Upper lobe of left lung (tissue), 6 donors: ENCODE results near the gene REEP6. TPM values are rescaled to one million over a fixed set of nuclear protein-coding genes. Genes with fewer than 3 reads are reported as not detected.

Experiments
- ATAC-seq, 2 donors: fragments of 200-7000 bp; cut with Tn5 transposase; one replicate each; pipeline ENCODE4 v1.9.1; 2022; ENCODE audit warnings: mild to moderate bottlenecking in 2 of 2, moderate library complexity in 2 of 2; ENCODE audit not compliant: low FRiP score in 2 of 2
- DNase-seq, 2 donors: peaks; one replicate each; pipeline ENCODE4 v3.0.0-alpha.2; 2019 to 2020
- H3K27ac ChIP-seq, 4 donors: fragments of 200-600 bp; sonication (generic); one replicate each; pipeline ENCODE4 v1.5.1; 2016 to 2019
- H3K27me3 ChIP-seq, 4 donors: fragments of 200-600 bp; sonication (generic); one replicate each; pipeline ENCODE4 v1.5.1; 2017 to 2019
- H3K36me3 ChIP-seq, 4 donors: fragments of 200-600 bp; sonication (generic); one replicate each; pipeline ENCODE4 v1.5.1; 2016 to 2019
- H3K4me1 ChIP-seq, 4 donors: fragments of 200-600 bp; sonication (generic); one replicate each; pipeline ENCODE4 v1.5.1; 2018 to 2019
- H3K4me3 ChIP-seq, 4 donors: fragments of 200-600 bp; sonication (generic); one replicate each; pipeline ENCODE4 v1.5.1; 2017 to 2019; ENCODE audit warnings: mild to moderate bottlenecking in 2 of 4, moderate library complexity in 1 of 4
- H3K9me3 ChIP-seq, 4 donors: fragments of 200-600 bp; sonication (generic); one replicate each; pipeline ENCODE4 v1.5.1; 2018 to 2019
- CTCF ChIP-seq, 6 experiments: fragments of 450-650 bp in 4 of 6; fragments of 200-600 bp in 2 of 6; sonication (generic) in 2 of 6; IDR thresholded peaks; one replicate each; pipeline ENCODE4 v1.5.1; 2016 to 2019; ENCODE audit warnings: antibody characterized with exemption in 6 of 6
- EP300 ChIP-seq, 4 donors: sonication (generic); formaldehyde crosslinking; IDR thresholded peaks; one replicate each; pipeline ENCODE4 v1.5.1; 2017; ENCODE audit warnings: antibody characterized with exemption in 4 of 4, control low read depth in 2 of 4
- POLR2A ChIP-seq, 4 donors: fragments of 450-650 bp; IDR thresholded peaks; one replicate each; pipeline ENCODE4 v1.5.1; 2016 to 2017; ENCODE audit warnings: antibody characterized with exemption in 4 of 4, mild to moderate bottlenecking in 2 of 4
- POLR2AphosphoS5 ChIP-seq, 2 donors: sonication (generic); formaldehyde crosslinking; IDR thresholded peaks; one replicate each; pipeline ENCODE4 v1.5.1; 2017; ENCODE audit warnings: antibody characterized with exemption in 2 of 2
- WGBS, 2 donors: methylation state at CpG; one replicate each; pipeline ENCODE4 v1.1.5; 2017 to 2018; 5-methylcytosine and 5-hydroxymethylcytosine counted together
- total RNA-seq, 6 donors: library from RNA; depleted of rRNA in 4 of 6; stranded (reverse); fragments of >200 nt in 4 of 6; gene quantifications; one replicate each; pipeline versions ENCODE4 v1.1.0 to v1.2.1, GENCODE V29; 2016 to 2021
- donor health status: DM: no; HTN: no; CAD: no; lungs with moderate emphysema.
- donor health status: DM: no; HTN: yes; CAD: no; lungs with severe emphysema.

REEP6 gene
- total RNA-seq, 6 donors from 2014 or later = 2.0 to 7.8 (median 3.1) TPM

DNA sequence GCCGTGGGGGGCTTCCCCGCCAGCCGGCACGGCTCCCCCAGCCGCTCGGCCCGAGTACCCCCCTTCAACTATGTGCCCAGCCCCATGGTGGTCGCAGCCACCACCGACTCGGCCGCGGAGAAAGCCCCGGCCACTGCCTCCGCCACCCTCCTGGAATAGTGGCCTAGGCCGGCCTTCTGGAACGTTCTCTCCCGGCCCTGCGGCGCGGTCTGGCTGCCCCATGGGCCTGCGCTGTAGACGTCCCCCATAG, 21.0 kb upstream of the REEP6 start:
- H3K27ac ChIP-seq = no peak overlapping the region
- H3K4me3 ChIP-seq = peak overlapping the region; percentile 24 to 50 (median 40)
- DNase-seq = no peak
- peaks cover 0 to 10% (median 4%) of the 10 kb centered on the region in 4 donors for H3K36me3 ChIP-seq
- TF ChIP-seq CTCF (IDR thresholded peaks at IDR 0.05) (no peak), POLR2A (IDR thresholded peaks at IDR 0.05) (no peak), EP300 (IDR thresholded peaks at IDR 0.05) (no peak), POLR2AphosphoS5 (IDR thresholded peaks at IDR 0.05) (no peak)
- peaks cover 5 to 79% (median 55%) of the 10 kb centered on the region in 4 donors for H3K27me3 ChIP-seq
- peaks cover 60 to 76% (median 65%) of the 10 kb centered on the region in 4 donors for H3K4me1 ChIP-seq
- peak in 1 of 2 donors; percentile 4 for ATAC-seq
- WGBS, 2 donors = 7% methylated on average over 8 of the region's 22 CpGs; no CpG with 5 or more reads in 1 of the 2 donors
- H3K9me3 ChIP-seq = no peaks in the 10 kb centered on the region

- peak in 1 of 2 donors; percentile 90 for DNase-seq
- Histone ChIP-seq H3K4me3 (peak overlapping the region; percentile 24 to 50 (median 40)), H3K9me3 (no peaks in the 10 kb centered on the region), H3K27me3 (peaks cover 5 to 74% (median 53%) of the 10 kb centered on the region in 4 donors), H3K27ac (no peak overlapping the region), H3K36me3 (peaks cover 0 to 12% (median 7%) of the 10 kb centered on the region in 4 donors), H3K4me1 (peaks cover 58 to 72% (median 62%) of the 10 kb centered on the region in 4 donors)
- WGBS, 2 donors = 1 to 4% methylated on average over 10 to 28 of the region's 67 CpGs
- ATAC-seq = peak in 1 of 2 donors; percentile 33
- no peak for TF ChIP-seq POLR2AphosphoS5 (IDR thresholded peaks at IDR 0.05)
- TF ChIP-seq EP300 (IDR thresholded peaks at IDR 0.05) = no peak
- no peak for TF ChIP-seq POLR2A (IDR thresholded peaks at IDR 0.05)
- TF ChIP-seq CTCF (IDR thresholded peaks at IDR 0.05) = no peak
These were observed 20.5 kb upstream of the REEP6 start for GRCh38 chr19:1470305-1471009.

DNA sequence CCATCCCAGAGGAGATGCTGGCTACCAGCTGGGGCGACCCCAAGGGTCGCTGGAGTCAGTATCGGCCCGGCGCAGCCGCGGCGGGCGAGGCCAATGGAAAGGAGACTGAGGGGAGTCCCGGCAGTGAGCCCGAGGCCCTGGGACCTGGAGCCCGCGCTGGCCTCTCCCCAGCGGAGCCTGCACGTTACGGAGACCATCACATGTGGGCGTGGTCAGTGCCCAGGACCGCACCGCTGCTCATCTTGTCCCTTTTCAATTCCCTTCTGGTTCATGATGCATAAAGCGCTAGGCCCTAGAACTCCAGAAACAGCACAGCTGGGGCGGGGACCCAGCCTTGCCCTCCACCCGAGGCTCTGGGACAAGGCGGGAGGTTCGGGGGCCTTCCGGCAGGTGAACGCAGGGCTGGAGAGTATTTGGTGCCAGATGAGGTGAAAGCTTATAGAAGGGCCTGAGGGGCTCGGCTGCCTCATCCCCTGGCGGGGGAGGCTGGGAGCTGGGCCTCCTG, 19.9 kb upstream of the REEP6 start:
- WGBS, 2 donors = 2 to 11% methylated on average over 11 to 28 of the region's 28 CpGs
- TF ChIP-seq POLR2AphosphoS5 (IDR thresholded peaks at IDR 0.05) (no peak), EP300 (IDR thresholded peaks at IDR 0.05) (no peak), CTCF (IDR thresholded peaks at IDR 0.05) (no peak), POLR2A (IDR thresholded peaks at IDR 0.05) (no peak)
- peaks cover 5 to 68% (median 52%) of the 10 kb centered on the region in 4 donors for H3K27me3 ChIP-seq
- peak overlapping the region in 3 of 4 donors; percentile 24 to 50 (median 48) for H3K4me3 ChIP-seq
- H3K4me1 ChIP-seq = peaks cover 52 to 65% (median 56%) of the 10 kb centered on the region in 4 donors
- H3K9me3 ChIP-seq = no peaks in the 10 kb centered on the region
- DNase-seq = peak in 1 of 2 donors; percentile 86
- no peak for ATAC-seq
- H3K27ac ChIP-seq = no peak overlapping the region
- H3K36me3 ChIP-seq = peaks cover 0 to 18% (median 9%) of the 10 kb centered on the region in 4 donors

DNA sequence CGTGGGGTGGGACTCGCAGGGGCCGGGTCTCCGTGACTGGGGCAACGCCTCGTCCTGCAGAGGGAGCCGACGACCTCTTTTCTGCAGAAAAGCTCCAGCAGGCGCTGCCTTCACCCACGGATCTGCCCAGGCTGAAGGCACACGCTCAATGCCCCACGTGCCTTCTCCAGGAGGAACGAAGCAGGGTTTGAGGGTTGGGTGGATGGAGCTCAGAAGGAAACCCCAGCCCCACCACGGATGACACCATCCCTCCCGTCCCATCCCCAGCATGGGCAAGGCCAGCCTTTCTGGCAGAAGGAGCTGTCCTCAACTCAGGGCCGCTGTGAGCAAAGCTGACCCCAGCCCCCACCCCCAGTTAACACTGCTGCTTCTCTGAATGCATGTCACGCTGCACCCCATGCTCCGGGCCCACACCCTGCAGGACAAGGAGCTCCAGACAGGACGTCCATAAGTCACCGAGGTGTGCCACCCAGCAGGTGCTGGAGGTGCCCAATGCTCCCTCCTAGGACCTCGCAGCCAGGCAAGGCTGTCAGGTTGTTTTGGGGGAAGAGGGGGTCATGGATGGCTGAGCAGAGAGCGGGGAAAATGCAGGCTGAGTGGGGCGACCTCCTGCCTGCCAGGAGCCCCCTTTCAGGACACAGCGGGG, 19.3 kb upstream of the REEP6 start:
- 30% methylated on average over 24 of the region's 24 CpGs; no CpG with 5 or more reads in 1 of the 2 donors for WGBS, 2 donors
- DNase-seq = peak in 1 of 2 donors; percentile 29
- TF ChIP-seq POLR2AphosphoS5 (IDR thresholded peaks at IDR 0.05) (no peak), CTCF (IDR thresholded peaks at IDR 0.05) (no peak), EP300 (IDR thresholded peaks at IDR 0.05) (no peak), POLR2A (IDR thresholded peaks at IDR 0.05) (no peak)
- ATAC-seq = no peak
- peak overlapping the region in 1 of 4 donors; percentile 48 for H3K4me3 ChIP-seq
- no peak overlapping the region for H3K27ac ChIP-seq
- H3K9me3 ChIP-seq = no peaks in the 10 kb centered on the region
- peaks cover 48 to 60% (median 51%) of the 10 kb centered on the region in 4 donors for H3K4me1 ChIP-seq
- H3K27me3 ChIP-seq = peaks cover 5 to 63% (median 47%) of the 10 kb centered on the region in 4 donors
- H3K36me3 ChIP-seq = peaks cover 0 to 23% (median 11%) of the 10 kb centered on the region in 4 donors
